ENCODE data around the gene SYT2.
A peak's percentile ranks its signal among the peaks of the same experiment; 100 is the strongest.

DNA sequence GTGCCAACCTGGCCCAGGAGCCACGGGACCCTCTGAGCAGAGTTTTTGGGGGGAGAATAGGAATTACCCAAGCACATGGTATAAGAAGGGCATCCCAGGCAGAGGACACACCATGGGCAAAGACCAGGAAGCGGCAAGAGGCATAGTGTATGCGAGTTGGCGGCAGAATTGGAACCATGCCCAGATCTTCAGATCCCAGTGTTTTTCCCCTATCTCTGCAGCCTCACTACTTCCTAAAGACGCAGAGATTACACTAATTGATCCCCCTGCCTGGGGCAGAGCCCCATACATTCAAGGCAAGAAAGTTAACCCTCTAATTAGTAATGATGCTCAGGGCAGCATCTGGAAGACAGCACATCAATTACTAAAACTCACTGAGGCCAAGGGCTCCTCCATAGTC is 48.2 kb downstream of the SYT2 start:
- TF ChIP-seq EP300 (IDR thresholded peaks at IDR 0.05; ENCODE audit: borderline replicate concordance in 1 of 2, low read depth in 1 of 2, low read length in 1 of 2) (peak in 1 of 2 experiments; percentile 55; a peak in 1 of 4 replicates), GABPA (IDR thresholded peaks at IDR 0.05; ENCODE audit: low read depth) (no peak), YY1 (IDR thresholded peaks at IDR 0.05; ENCODE audit: low read depth) (no peak), SMC3 (IDR thresholded peaks at IDR 0.05; ENCODE audit: low read depth, low read length) (no peak), TAF1 (IDR thresholded peaks at IDR 0.05; ENCODE audit: borderline replicate concordance, low read depth, low read length) (no peak), EZH2phosphoT487 (IDR thresholded peaks at IDR 0.05; ENCODE audit: borderline replicate concordance, low read depth) (no peak), FOXJ3 (CRISPR knock-in tag; IDR thresholded peaks at IDR 0.05) (no peak), TEAD4 (IDR thresholded peaks at IDR 0.05; ENCODE audit: borderline replicate concordance, insufficient read depth) (no peak), JUND (IDR thresholded peaks at IDR 0.05) (no peak), POLR2AphosphoS5 (IDR thresholded peaks at IDR 0.05; ENCODE audit: low read depth, low read length) (no peak)
- TF ChIP-seq, protein P1, sequence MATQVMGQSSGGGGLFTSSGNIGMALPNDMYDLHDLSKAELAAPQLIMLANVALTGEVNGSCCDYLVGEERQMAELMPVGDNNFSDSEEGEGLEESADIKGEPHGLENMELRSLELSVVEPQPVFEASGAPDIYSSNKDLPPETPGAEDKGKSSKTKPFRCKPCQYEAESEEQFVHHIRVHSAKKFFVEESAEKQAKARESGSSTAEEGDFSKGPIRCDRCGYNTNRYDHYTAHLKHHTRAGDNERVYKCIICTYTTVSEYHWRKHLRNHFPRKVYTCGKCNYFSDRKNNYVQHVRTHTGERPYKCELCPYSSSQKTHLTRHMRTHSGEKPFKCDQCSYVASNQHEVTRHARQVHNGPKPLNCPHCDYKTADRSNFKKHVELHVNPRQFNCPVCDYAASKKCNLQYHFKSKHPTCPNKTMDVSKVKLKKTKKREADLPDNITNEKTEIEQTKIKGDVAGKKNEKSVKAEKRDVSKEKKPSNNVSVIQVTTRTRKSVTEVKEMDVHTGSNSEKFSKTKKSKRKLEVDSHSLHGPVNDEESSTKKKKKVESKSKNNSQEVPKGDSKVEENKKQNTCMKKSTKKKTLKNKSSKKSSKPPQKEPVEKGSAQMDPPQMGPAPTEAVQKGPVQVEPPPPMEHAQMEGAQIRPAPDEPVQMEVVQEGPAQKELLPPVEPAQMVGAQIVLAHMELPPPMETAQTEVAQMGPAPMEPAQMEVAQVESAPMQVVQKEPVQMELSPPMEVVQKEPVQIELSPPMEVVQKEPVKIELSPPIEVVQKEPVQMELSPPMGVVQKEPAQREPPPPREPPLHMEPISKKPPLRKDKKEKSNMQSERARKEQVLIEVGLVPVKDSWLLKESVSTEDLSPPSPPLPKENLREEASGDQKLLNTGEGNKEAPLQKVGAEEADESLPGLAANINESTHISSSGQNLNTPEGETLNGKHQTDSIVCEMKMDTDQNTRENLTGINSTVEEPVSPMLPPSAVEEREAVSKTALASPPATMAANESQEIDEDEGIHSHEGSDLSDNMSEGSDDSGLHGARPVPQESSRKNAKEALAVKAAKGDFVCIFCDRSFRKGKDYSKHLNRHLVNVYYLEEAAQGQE (IDR thresholded peaks at IDR 0.05; ENCODE audit: low read depth, low read length), result no peak
- TF ChIP-seq, protein P2, sequence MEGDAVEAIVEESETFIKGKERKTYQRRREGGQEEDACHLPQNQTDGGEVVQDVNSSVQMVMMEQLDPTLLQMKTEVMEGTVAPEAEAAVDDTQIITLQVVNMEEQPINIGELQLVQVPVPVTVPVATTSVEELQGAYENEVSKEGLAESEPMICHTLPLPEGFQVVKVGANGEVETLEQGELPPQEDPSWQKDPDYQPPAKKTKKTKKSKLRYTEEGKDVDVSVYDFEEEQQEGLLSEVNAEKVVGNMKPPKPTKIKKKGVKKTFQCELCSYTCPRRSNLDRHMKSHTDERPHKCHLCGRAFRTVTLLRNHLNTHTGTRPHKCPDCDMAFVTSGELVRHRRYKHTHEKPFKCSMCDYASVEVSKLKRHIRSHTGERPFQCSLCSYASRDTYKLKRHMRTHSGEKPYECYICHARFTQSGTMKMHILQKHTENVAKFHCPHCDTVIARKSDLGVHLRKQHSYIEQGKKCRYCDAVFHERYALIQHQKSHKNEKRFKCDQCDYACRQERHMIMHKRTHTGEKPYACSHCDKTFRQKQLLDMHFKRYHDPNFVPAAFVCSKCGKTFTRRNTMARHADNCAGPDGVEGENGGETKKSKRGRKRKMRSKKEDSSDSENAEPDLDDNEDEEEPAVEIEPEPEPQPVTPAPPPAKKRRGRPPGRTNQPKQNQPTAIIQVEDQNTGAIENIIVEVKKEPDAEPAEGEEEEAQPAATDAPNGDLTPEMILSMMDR (IDR thresholded peaks at IDR 0.05), result no peak
- TF ChIP-seq, protein P3, sequence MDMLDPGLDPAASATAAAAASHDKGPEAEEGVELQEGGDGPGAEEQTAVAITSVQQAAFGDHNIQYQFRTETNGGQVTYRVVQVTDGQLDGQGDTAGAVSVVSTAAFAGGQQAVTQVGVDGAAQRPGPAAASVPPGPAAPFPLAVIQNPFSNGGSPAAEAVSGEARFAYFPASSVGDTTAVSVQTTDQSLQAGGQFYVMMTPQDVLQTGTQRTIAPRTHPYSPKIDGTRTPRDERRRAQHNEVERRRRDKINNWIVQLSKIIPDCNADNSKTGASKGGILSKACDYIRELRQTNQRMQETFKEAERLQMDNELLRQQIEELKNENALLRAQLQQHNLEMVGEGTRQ (IDR thresholded peaks at IDR 0.05; ENCODE audit: borderline replicate concordance, low read depth, low read length), result no peak

Measured in SK-N-SH (cell line).